HG02970 (cell line): ENCODE data around the gene MC1R.
"Not testable (repeated sequence)": the region's sequence is repeated elsewhere in the genome, so short reads cannot be mapped to it uniquely, and the experiment has no call there.

Experiments used
- ATAC-seq: cut with Tn5 transposase; IDR thresholded peaks from one replicate; pipeline ENCODE4 v1.9.1; 2021; ENCODE audit warnings: mild to moderate bottlenecking, moderate library complexity, moderate number of reproducible peaks; ENCODE audit not compliant: unreplicated experiment, low FRiP score

The MC1R gene

GRCh38 chr16:89957216-89957785, 38.6 kb downstream of the MC1R start:
- ATAC-seq: no peak

- ATAC-seq: no peak
These were observed 39.4 kb downstream of the MC1R start for GRCh38 chr16:89958068-89958467.

- no peak for ATAC-seq
These were observed 39.9 kb downstream of the MC1R start for GRCh38 chr16:89958596-89958995.

- ATAC-seq: no peak
These were observed 42.3 kb downstream of the MC1R start for GRCh38 chr16:89960966-89961365.

GRCh38 chr16:89961920-89962319, 43.3 kb downstream of the MC1R start:
- ATAC-seq: no peak

GRCh38 chr16:89962754-89963498, 44.3 kb downstream of the MC1R start:
- ATAC-seq: no peak

GRCh38 chr16:89964201-89964600, 45.5 kb downstream of the MC1R start:
- ATAC-seq: no peak

- no peak for ATAC-seq
These were observed 47.0 kb downstream of the MC1R start for GRCh38 chr16:89965447-89966225.

GRCh38 chr16:89966756-89967155, 48.1 kb downstream of the MC1R start:
- ATAC-seq: no peak

GRCh38 chr16:89967436-89967835, 48.8 kb downstream of the MC1R start:
- ATAC-seq: not testable (repeated sequence)

- ATAC-seq: not testable (repeated sequence)
These were observed 49.4 kb downstream of the MC1R start for GRCh38 chr16:89968074-89968473.

GRCh38 chr16:89969741-89970410, 51.2 kb downstream of the MC1R start:
- ATAC-seq: no peak
